ENCODE data around the gene PRUNE2.

DNA sequence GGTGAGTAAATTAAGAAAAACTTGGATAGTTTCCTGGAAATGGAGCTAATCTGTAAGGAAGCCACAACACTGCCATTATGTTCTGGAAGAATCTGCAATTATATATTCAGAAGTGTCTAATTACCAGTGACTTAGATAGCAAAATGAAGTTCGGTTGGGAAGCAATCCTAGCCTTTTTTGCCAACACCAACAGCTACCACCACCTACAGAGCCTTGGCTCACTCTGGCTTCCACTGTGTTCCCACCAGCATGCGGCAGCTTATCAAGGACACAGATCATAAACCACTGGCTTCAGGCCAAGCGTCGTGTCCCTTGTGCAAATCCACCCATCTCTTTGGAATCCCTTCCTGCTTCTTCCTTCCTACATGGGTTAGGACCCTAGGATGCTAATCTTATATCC is 259.7 kb downstream of the PRUNE2 start:
- TF ChIP-seq ZNF274 (IDR thresholded peaks at IDR 0.05; ENCODE audit: low read depth, low read length) (no peak), SUZ12 (IDR thresholded peaks at IDR 0.05; ENCODE audit: extremely low read depth, insufficient read depth, insufficient read length) (no peak), YY1 (IDR thresholded peaks at IDR 0.05; ENCODE audit: insufficient read depth, insufficient read length) (no peak)

Data from NT2/D1 (cell line).